IMR-90 (cell line): ENCODE results near the gene LRRK2. TPM values are rescaled to one million over a fixed set of nuclear protein-coding genes. Genes with fewer than 3 reads are reported as not detected.

Experiments used
- ATAC-seq: fragments of 200-7000 bp; cut with Tn5 transposase; 2 replicates; pipeline ENCODE4 v1.9.1; 2020; ENCODE audit warnings: low read depth, mild to moderate bottlenecking, moderate library complexity
- BruUV-seq: library from RNA; stranded (reverse); fragments of 400-500 nt; replicated peaks from 2 replicates; lab custom pipeline; 2021; lab: Mats Ljungman, UMichigan
- CTCF ChIA-PET: fragments of 300-600 bp; formaldehyde crosslinking; extraction: SDS; loops from one replicate; lab custom pipeline; 2021; ENCODE audit warnings: antibody characterized with exemption; lab: Yijun Ruan, JAX
- POLR2A ChIA-PET: fragments of 300-600 bp; sonication (Branson Sonifier 250); formaldehyde crosslinking; loops from one replicate; lab custom pipeline; 2022; ENCODE audit warnings: antibody characterized with exemption; ENCODE audit not compliant: unreplicated experiment; lab: Charles Lee
- DNase-seq: peaks from one replicate; pipeline ENCODE4 v3.0.0; 2013
- H2AFZ ChIP-seq: replicated peaks from 2 replicates; pipeline ENCODE3; 2013; ENCODE audit warnings: low read length, mild to moderate bottlenecking; ENCODE audit not compliant: poor library complexity
- H2AK5ac ChIP-seq: 2 replicates; pipeline ENCODE4 v1.6.1; 2013; ENCODE audit warnings: low read depth, low read length, inconsistent platforms
- H2AK9ac ChIP-seq: replicated peaks from 2 replicates; pipeline ENCODE3; 2013; ENCODE audit warnings: mild to moderate bottlenecking, low read depth, low read length, moderate library complexity; ENCODE audit not compliant: poor library complexity
- H2BK120ac ChIP-seq: 2 replicates; pipeline ENCODE4 v1.6.1; 2013; ENCODE audit warnings: low read depth, low read length, inconsistent platforms
- H2BK15ac ChIP-seq: 3 replicates; pipeline ENCODE4 v1.6.1; 2013; ENCODE audit warnings: low read depth, low read length, inconsistent platforms
- H2BK20ac ChIP-seq: 2 replicates; pipeline ENCODE4 v1.6.1; 2013; ENCODE audit warnings: low read depth, mild to moderate bottlenecking, inconsistent platforms, low read length, moderate library complexity
- H2BK5ac ChIP-seq: 2 replicates; pipeline ENCODE4 v1.6.1; 2013; ENCODE audit warnings: mild to moderate bottlenecking, low read depth, low read length, inconsistent platforms; ENCODE audit not compliant: poor library complexity, severe bottlenecking
- H3K14ac ChIP-seq: replicated peaks from 2 replicates; pipeline ENCODE4 v1.6.1; 2013; ENCODE audit warnings: low read depth, low read length, inconsistent platforms
- H3K18ac ChIP-seq: 2 replicates; pipeline ENCODE4 v1.6.1; 2013; ENCODE audit warnings: low read depth, low read length, control low read depth
- H3K23ac ChIP-seq: 2 replicates; pipeline ENCODE4 v1.6.1; 2013; ENCODE audit warnings: low read depth, low read length, inconsistent platforms
- H3K27ac ChIP-seq: 2 replicates; pipeline ENCODE4 v1.5.1; 2013; ENCODE audit warnings: mild to moderate bottlenecking, control low read depth, low read length; ENCODE audit not compliant: insufficient read depth
- H3K27me3 ChIP-seq: 2 replicates; pipeline ENCODE4 v1.6.1; 2013; ENCODE audit warnings: low read length; ENCODE audit not compliant: control insufficient read depth, insufficient read depth
- H3K36me3 ChIP-seq: 2 replicates; pipeline ENCODE4 v1.6.1; 2013; ENCODE audit warnings: low read length, mixed read lengths; ENCODE audit not compliant: control insufficient read depth, insufficient read depth
- H3K4ac ChIP-seq: 2 replicates; pipeline ENCODE4 v1.6.1; 2013; ENCODE audit warnings: low read depth, low read length, inconsistent platforms
- H3K4me1 ChIP-seq: 2 replicates; pipeline ENCODE4 v1.6.1; 2013; ENCODE audit warnings: low read length, mixed read lengths; ENCODE audit not compliant: control insufficient read depth, insufficient read depth
- H3K4me2 ChIP-seq: 2 replicates; pipeline ENCODE4 v1.6.1; 2013; ENCODE audit warnings: low read depth, mild to moderate bottlenecking, control low read depth, low read length, moderate library complexity
- H3K4me3 ChIP-seq: 2 replicates; pipeline ENCODE4 v1.5.1; 2013; ENCODE audit warnings: low read depth, mild to moderate bottlenecking, control low read depth, low read length, moderate library complexity; ENCODE audit not compliant: insufficient read depth
- H3K56ac ChIP-seq: 2 replicates; pipeline ENCODE4 v1.6.1; 2013; ENCODE audit warnings: low read length, inconsistent platforms; ENCODE audit not compliant: insufficient read depth; ENCODE audit errors: extremely low read depth
- H3K79me1 ChIP-seq, 2 experiments: 2 replicates each; pipeline ENCODE4 v1.6.1; 2013; ENCODE audit warnings: low read length in 2 of 2, inconsistent platforms in 1 of 2, low read depth in 1 of 2
- H3K9ac ChIP-seq: 2 replicates; pipeline ENCODE4 v1.6.1; 2013; ENCODE audit warnings: low read depth, low read length, control low read depth
- H3K9me1 ChIP-seq: 2 replicates; pipeline ENCODE4 v1.6.1; 2013; ENCODE audit warnings: low read length, inconsistent platforms; ENCODE audit not compliant: insufficient read depth
- H3K9me3 ChIP-seq: 2 replicates; pipeline ENCODE4 v1.6.1; 2013; ENCODE audit warnings: low read length; ENCODE audit not compliant: control insufficient read depth, insufficient read depth
- H4K20me1 ChIP-seq: 2 replicates; pipeline ENCODE4 v1.6.1; 2013; ENCODE audit warnings: low read length, inconsistent platforms; ENCODE audit not compliant: insufficient read depth
- H4K5ac ChIP-seq: 2 replicates; pipeline ENCODE4 v1.6.1; 2013; ENCODE audit warnings: mild to moderate bottlenecking, low read depth, low read length, control low read depth
- H4K8ac ChIP-seq, 2 experiments: 2 replicates each; pipeline ENCODE4 v1.6.1; 2013; ENCODE audit warnings: low read depth in 2 of 2, low read length in 2 of 2, control low read depth in 1 of 2, inconsistent platforms in 1 of 2
- H4K91ac ChIP-seq: 2 replicates; pipeline ENCODE4 v1.6.1; 2013; ENCODE audit warnings: low read depth, low read length, inconsistent platforms; ENCODE audit not compliant: insufficient read depth
- BHLHE40 ChIP-seq: fragments of 150-350 bp; IDR thresholded peaks from 2 replicates; pipeline ENCODE4 v1.6.1; 2016; ENCODE audit warnings: mild to moderate bottlenecking, low read depth, low read length
- CEBPB ChIP-seq: IDR thresholded peaks from 2 replicates; pipeline ENCODE4 v1.6.1; 2012; ENCODE audit warnings: low read depth, low read length, improper control_type of control experiment
- CHD1 ChIP-seq: IDR thresholded peaks from 2 replicates; pipeline ENCODE4 v1.6.1; 2012; ENCODE audit warnings: low read depth, low read length, improper control_type of control experiment
- FOS ChIP-seq: fragments of 150-350 bp; IDR thresholded peaks from 2 replicates; pipeline ENCODE4 v1.6.1; 2016; ENCODE audit warnings: low read depth, low read length
- MAFK ChIP-seq: IDR thresholded peaks from 2 replicates; pipeline ENCODE4 v1.6.1; 2012; ENCODE audit warnings: low read depth, low read length, improper control_type of control experiment
- MAZ ChIP-seq: IDR thresholded peaks from 2 replicates; pipeline ENCODE4 v1.6.1; 2012; ENCODE audit warnings: low read depth, mild to moderate bottlenecking, low read length, improper control_type of control experiment, moderate library complexity, borderline replicate concordance
- MXI1 ChIP-seq: IDR thresholded peaks from 2 replicates; pipeline ENCODE4 v1.6.1; 2012; ENCODE audit warnings: low read depth, mild to moderate bottlenecking, low read length, moderate library complexity, borderline replicate concordance
- NFE2L2 ChIP-seq: fragments of 150-350 bp; IDR thresholded peaks from 2 replicates; pipeline ENCODE4 v1.6.1; 2016; ENCODE audit warnings: low read depth, mild to moderate bottlenecking, low read length
- POLR2A ChIP-seq: IDR thresholded peaks from 2 replicates; pipeline ENCODE4 v1.6.1; 2012; ENCODE audit warnings: mild to moderate bottlenecking, low read depth, low read length
- RAD21 ChIP-seq: IDR thresholded peaks from 2 replicates; pipeline ENCODE4 v1.6.1; 2012; ENCODE audit warnings: low read length, improper control_type of control experiment
- RCOR1 ChIP-seq: IDR thresholded peaks from 2 replicates; pipeline ENCODE4 v1.6.1; 2012; ENCODE audit warnings: mild to moderate bottlenecking, low read length, improper control_type of control experiment; ENCODE audit not compliant: insufficient replicate concordance
- RFX5 ChIP-seq: IDR thresholded peaks from 2 replicates; pipeline ENCODE4 v1.8.0; 2012; ENCODE audit warnings: low read depth, mild to moderate bottlenecking, low read length, moderate library complexity
- SMC3 ChIP-seq: fragments of 150-350 bp; IDR thresholded peaks from 2 replicates; pipeline ENCODE4 v1.6.1; 2016; ENCODE audit warnings: low read depth, mild to moderate bottlenecking, antibody characterized with exemption, low read length, moderate library complexity
- WGBS, 2 experiments: methylation state at CpG; one replicate each; pipeline versions ENCODE4 v1.1.5 to v1.1.7; 2013; ENCODE audit warnings: missing lambda C conversion rate in 2 of 2; ENCODE audit not compliant: insufficient read length in 1 of 2; ENCODE audit errors: extremely low coverage in 2 of 2; 5-methylcytosine and 5-hydroxymethylcytosine counted together
- dilution Hi-C: fragments of 300-500 bp; cut with HindIII; formaldehyde crosslinking; loops from one replicate; pipeline ENCODE4 v1.14.3; 2018; ENCODE audit warnings: low sequenced_read_pairs; ENCODE audit not compliant: unreplicated experiment
- in situ Hi-C: fragments of 300-500 bp; cut with MboI; formaldehyde crosslinking; loops from 3 replicates; pipeline ENCODE4 v1.14.3; 2019; ENCODE audit warnings: low sequenced_read_pairs, inconsistent platforms, mixed read lengths
- intact Hi-C: fragments of 100-400 bp; cut with micrococcal nuclease; formaldehyde crosslinking; loops from 2 replicates; pipeline ENCODE4 v1.10.0; 2022
- polyA plus RNA-seq, 3 experiments: library from polyadenylated mRNA; depleted of rRNA; stranded (reverse); fragments of >200 nt; gene quantifications; 2 replicates each; pipeline ENCODE4 v1.2.3, GENCODE V29; 2012; ENCODE audit warnings: low replicate concordance in 1 of 3
- total RNA-seq: library from RNA; depleted of rRNA; stranded (reverse); fragments of >200 nt; gene quantifications from 2 replicates; pipeline ENCODE4 v1.2.3, GENCODE V29; 2012
- TF ChIP-seq, protein P1 (sequence below): fragments of 150-350 bp; IDR thresholded peaks from 2 replicates; pipeline ENCODE4 v1.6.1; 2017; ENCODE audit warnings: mild to moderate bottlenecking, antibody characterized with exemption, low read length, low read depth
- TF ChIP-seq, protein P2 (sequence below): conservative IDR thresholded peaks from 2 replicates; pipeline ENCODE4 v1.5.1; 2012; ENCODE audit warnings: mild to moderate bottlenecking, low read depth, low read length, improper control_type of control experiment
- TF ChIP-seq, protein P3 (sequence below): fragments of 150-350 bp; IDR thresholded peaks from 2 replicates; pipeline ENCODE4 v1.6.1; 2016; ENCODE audit warnings: low read depth, mild to moderate bottlenecking, low read length, moderate library complexity, borderline replicate concordance

Gene LRRK2
- total and polyA plus RNA-seq, 2 of the 4 experiments (the other 2 are of a cell fraction), result 0.17 to 0.54 TPM

DNA sequence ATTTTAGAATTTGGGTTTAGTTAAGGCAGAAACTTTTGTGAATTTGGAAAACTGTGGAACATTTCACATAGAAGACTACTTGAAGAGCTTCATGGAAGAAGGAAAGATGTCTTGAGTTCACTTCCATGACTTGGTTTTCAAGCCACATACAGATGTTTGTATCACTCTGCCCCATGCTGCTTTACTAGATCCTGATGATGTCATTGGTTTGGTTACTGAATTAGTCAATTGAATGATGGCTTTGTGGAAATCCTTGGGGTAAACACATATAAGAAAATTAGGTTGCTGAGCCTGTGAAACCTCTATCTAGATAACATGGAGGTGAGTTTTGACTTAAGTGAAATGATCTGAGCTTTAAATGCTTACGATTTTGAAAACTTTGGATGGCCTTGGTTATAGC is 90.6 kb downstream of the LRRK2 start:
- Histone ChIP-seq H3K14ac (no peak overlapping the region), H4K8ac (no peak overlapping the region), H3K4me2 (no peak overlapping the region), H3K27me3 (no peaks in the 10 kb centered on the region), H4K5ac (no peak overlapping the region), H2AFZ (no peak overlapping the region), H2AK9ac (no peak overlapping the region), H3K18ac (no peak overlapping the region), H2BK20ac (no peak overlapping the region), H2AK5ac (no peak overlapping the region), H3K27ac (no peak overlapping the region), H3K4me3 (no peak overlapping the region), H4K91ac (no peak overlapping the region), H3K4me1 (no peaks in the 10 kb centered on the region), H2BK120ac (no peak overlapping the region), H3K9ac (no peak overlapping the region), H4K20me1 (no peaks in the 10 kb centered on the region), H3K79me1 (no peaks in the 10 kb centered on the region), H3K4ac (no peak overlapping the region), H3K36me3 (no peaks in the 10 kb centered on the region), H2BK15ac (no peak overlapping the region), H3K23ac (no peak overlapping the region), H3K9me1 (no peaks in the 10 kb centered on the region), H3K56ac (no peak overlapping the region), H2BK5ac (no peak overlapping the region), H3K9me3 (no peaks in the 10 kb centered on the region)
- ChIA-PET POLR2A (no interaction called here), CTCF (interaction anchor here (0.6 kb wide), 1 partner anchor 543 kb away, joined by 5 read pairs; no protein-coding TSS in a partner anchor)
- in situ Hi-C loops, result no loop called here
- no peak for DNase-seq
- WGBS, 2 experiments, result no CpG with 5 or more reads among the region's 1 CpG
- no peak for ATAC-seq
- intact Hi-C loops, result loop anchor here (10.0 kb wide), 1 partner anchor 551 kb away; no protein-coding TSS in a partner anchor
- TF ChIP-seq SMC3 (no peak), RFX5 (no peak), RCOR1 (no peak), FOS (no peak), NFE2L2 (no peak), MAZ (no peak), POLR2A (no peak), RAD21 (no peak), MXI1 (no peak), MAFK (no peak), CHD1 (no peak), BHLHE40 (no peak), CEBPB (no peak)
- TF ChIP-seq, protein P1, sequence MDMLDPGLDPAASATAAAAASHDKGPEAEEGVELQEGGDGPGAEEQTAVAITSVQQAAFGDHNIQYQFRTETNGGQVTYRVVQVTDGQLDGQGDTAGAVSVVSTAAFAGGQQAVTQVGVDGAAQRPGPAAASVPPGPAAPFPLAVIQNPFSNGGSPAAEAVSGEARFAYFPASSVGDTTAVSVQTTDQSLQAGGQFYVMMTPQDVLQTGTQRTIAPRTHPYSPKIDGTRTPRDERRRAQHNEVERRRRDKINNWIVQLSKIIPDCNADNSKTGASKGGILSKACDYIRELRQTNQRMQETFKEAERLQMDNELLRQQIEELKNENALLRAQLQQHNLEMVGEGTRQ, result no peak
- TF ChIP-seq, protein P2, sequence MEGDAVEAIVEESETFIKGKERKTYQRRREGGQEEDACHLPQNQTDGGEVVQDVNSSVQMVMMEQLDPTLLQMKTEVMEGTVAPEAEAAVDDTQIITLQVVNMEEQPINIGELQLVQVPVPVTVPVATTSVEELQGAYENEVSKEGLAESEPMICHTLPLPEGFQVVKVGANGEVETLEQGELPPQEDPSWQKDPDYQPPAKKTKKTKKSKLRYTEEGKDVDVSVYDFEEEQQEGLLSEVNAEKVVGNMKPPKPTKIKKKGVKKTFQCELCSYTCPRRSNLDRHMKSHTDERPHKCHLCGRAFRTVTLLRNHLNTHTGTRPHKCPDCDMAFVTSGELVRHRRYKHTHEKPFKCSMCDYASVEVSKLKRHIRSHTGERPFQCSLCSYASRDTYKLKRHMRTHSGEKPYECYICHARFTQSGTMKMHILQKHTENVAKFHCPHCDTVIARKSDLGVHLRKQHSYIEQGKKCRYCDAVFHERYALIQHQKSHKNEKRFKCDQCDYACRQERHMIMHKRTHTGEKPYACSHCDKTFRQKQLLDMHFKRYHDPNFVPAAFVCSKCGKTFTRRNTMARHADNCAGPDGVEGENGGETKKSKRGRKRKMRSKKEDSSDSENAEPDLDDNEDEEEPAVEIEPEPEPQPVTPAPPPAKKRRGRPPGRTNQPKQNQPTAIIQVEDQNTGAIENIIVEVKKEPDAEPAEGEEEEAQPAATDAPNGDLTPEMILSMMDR, result no peak
- TF ChIP-seq, protein P3, sequence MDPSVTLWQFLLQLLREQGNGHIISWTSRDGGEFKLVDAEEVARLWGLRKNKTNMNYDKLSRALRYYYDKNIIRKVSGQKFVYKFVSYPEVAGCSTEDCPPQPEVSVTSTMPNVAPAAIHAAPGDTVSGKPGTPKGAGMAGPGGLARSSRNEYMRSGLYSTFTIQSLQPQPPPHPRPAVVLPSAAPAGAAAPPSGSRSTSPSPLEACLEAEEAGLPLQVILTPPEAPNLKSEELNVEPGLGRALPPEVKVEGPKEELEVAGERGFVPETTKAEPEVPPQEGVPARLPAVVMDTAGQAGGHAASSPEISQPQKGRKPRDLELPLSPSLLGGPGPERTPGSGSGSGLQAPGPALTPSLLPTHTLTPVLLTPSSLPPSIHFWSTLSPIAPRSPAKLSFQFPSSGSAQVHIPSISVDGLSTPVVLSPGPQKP, result no peak
- dilution Hi-C loops, result no loop called here
- BruUV-seq, result no TSS peak
